ENCODE data around the gene PTPRG. TPM values are rescaled to one million over a fixed set of nuclear protein-coding genes. Genes with fewer than 3 reads are reported as not detected.

Gene PTPRG
- total RNA-seq, 2 donors from 2014 or later: not detected

DNA sequence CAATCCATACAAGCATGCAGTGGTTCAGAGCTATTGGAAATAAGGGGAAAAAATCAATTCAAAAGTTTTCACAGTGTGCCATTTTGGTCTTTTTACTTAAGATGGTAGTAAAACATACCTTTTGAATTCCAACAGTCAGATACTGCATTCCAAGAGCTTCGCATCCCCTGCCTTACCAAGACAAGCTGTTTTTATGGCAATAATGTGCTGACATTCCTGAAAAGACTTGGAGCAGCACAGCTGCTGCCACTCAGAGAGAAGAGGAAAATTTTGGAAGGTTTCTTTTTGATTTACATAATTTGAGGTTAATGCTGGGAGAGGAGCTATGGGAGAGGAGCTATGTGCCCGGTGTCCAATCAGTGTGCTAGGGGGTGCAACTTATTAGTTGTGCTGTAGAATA lies 663.7 kb downstream of the PTPRG start:
- Mint-ChIP-seq H3K4me3 (no peak overlapping the region), H3K27ac (no peak overlapping the region), H3K27me3 (peaks cover 8% of the 10 kb centered on the region), H3K36me3 (ENCODE audit: low read depth) (no peaks in the 10 kb centered on the region), H3K4me1 (no peaks in the 10 kb centered on the region), H3K9me3 (no peaks in the 10 kb centered on the region)
- no peak for ATAC-seq (replicated peaks)

DNA sequence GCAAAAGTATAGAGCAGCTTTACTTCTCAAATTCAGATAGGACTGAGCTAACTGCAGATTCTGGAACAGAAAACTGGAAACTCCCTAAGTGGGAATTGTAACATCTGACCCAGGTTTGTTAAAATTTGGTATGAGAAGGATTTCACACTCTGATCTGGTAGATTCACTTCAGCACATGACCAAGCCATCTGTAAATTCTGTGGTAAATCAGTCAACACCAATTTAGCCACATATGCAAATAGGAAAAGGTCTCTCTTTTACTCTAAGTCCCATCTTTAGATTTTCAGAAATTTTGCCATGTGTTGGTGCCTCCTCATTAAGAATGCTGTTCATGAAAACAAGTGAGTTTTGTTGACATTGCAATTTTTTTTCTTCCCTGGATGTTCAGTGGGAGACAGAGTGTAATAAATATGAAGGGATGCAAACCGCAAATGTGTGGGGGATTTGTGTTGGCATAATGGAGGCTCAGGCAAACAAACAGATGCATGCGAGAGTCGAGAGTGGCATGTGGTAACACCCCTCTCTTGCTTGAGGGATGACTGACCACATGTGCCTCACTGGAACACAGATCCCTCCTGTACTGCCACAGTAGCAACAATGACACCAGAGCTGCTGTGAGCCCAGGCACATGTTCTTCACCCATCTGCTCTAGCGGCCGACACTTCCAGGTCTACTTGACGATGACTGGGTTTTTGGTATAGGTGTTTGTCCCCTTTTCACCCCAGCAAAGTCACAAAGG lies 665.4 kb downstream of the PTPRG start:
- ATAC-seq (replicated peaks): no peak
- Mint-ChIP-seq H3K27me3 (peaks cover 8% of the 10 kb centered on the region), H3K4me1 (no peaks in the 10 kb centered on the region), H3K9me3 (no peaks in the 10 kb centered on the region), H3K27ac (no peak overlapping the region), H3K4me3 (no peak overlapping the region), H3K36me3 (ENCODE audit: low read depth) (no peaks in the 10 kb centered on the region)

DNA sequence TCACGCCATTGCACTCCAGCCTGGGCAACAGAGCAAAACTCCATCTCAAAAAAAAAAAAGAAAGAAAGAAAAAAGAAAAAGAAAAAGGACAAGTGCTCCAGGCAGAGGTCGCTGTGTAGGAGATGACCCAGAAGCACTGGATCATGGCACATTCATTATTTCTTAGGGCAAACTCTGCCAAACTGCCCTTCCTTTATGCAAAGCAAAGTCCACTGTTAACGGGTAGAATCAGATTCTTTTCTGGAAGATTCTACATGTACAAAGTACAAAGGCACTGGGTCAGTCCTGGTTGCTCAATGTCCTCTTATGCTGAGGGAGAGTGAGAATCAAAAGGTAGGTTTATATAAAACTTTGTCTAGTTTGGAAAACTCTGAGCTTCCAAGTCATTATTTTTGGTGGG lies 667.1 kb downstream of the PTPRG start:
- Mint-ChIP-seq H3K9me3 (no peaks in the 10 kb centered on the region), H3K4me3 (no peak overlapping the region), H3K36me3 (ENCODE audit: low read depth) (no peaks in the 10 kb centered on the region), H3K27me3 (peaks cover 8% of the 10 kb centered on the region), H3K4me1 (no peaks in the 10 kb centered on the region), H3K27ac (no peak overlapping the region)
- ATAC-seq (replicated peaks): no peak

DNA sequence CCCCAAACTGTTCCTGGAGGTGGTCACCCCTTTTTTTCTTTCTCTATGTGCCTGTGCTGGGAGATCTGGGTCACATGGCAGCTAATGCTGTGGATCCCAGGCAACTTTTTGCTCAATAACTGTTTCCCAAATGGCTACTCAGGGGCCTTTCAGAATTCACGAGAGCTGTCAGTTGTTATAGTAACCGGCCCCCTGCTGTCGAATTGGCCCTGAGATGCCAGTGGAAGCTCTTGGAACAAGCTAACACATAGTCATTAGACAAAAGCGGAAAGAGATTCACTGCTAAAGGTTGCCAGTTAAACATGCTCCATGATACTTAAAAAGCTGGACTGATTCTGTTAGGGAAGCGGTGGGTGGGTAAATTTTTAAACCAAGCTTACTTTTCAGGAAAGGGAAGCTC lies 667.8 kb downstream of the PTPRG start:
- Mint-ChIP-seq H3K4me1 (no peaks in the 10 kb centered on the region), H3K36me3 (ENCODE audit: low read depth) (no peaks in the 10 kb centered on the region), H3K9me3 (no peaks in the 10 kb centered on the region), H3K27ac (no peak overlapping the region), H3K4me3 (no peak overlapping the region), H3K27me3 (peaks cover 8% of the 10 kb centered on the region)
- no peak for ATAC-seq (replicated peaks)

DNA sequence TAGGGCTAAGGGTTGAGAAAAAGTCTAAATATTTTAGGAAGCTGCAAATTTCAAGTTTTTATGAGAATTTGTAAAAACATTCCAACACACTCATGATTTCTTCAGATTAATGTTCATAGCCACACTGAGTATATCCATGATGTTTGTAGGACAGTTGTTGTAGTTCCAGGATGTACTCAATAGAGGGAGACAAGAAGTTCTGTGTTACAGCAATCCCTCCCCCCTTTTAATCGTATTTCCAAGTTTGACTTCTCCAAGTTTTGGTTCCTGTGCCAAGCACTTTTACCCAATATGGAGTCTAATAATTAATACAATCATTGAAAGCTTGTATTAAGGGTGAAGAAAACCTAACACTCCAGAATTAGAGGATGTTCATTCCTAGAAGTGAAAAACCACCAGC lies 668.5 kb downstream of the PTPRG start:
- H3K4me3 Mint-ChIP-seq: no peak overlapping the region
- H3K4me1 Mint-ChIP-seq: no peaks in the 10 kb centered on the region
- H3K27me3 Mint-ChIP-seq: peaks cover 8% of the 10 kb centered on the region
- ATAC-seq (replicated peaks): no peak
- H3K36me3 Mint-ChIP-seq (ENCODE audit: low read depth): no peaks in the 10 kb centered on the region
- no peak overlapping the region for H3K27ac Mint-ChIP-seq
- no peaks in the 10 kb centered on the region for H3K9me3 Mint-ChIP-seq

DNA sequence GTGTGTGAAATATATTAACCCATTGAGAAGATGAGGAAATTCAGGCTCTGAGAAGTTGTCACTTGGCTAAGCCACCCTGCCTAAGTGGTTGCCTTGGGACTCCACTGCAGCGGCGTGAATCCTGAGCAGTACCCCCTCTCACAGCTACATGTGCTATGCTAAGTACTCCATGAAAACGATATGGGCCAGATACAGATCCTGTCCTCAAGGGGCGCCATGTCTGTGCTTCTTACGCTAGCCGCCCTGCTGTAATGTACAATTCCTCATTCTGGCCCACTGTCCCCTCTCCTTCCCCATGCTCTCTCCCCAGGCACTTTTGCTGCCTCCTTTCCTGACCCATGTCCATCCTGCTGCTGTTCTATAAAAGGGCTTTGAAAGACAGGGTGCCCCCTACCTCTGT lies 671.7 kb downstream of the PTPRG start:
- Mint-ChIP-seq H3K4me1 (no peaks in the 10 kb centered on the region), H3K4me3 (no peak overlapping the region), H3K27me3 (no peaks in the 10 kb centered on the region), H3K9me3 (no peaks in the 10 kb centered on the region), H3K36me3 (ENCODE audit: low read depth) (no peaks in the 10 kb centered on the region), H3K27ac (no peak overlapping the region)
- ATAC-seq (replicated peaks): no peak

DNA sequence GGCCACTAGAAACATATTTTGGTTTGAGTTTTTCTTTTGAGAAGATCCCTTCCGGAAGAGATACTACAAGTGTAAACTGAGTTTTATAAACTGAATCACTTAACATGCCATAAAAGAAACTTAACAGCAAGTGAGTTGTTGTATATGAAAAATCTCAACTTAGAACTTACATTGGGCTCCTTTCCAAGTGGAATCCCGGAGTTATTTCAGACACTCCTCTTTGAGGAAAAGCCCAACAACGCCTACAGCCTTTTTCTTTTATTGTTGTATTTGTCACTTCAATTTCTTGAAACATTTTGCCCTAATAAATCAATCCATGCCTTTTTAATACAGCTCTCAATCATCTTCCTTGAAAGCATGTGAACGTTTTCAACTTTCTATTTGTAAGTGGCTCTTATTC lies 674.6 kb downstream of the PTPRG start:
- no peaks in the 10 kb centered on the region for H3K9me3 Mint-ChIP-seq
- no peaks in the 10 kb centered on the region for H3K4me1 Mint-ChIP-seq
- H3K36me3 Mint-ChIP-seq (ENCODE audit: low read depth): no peaks in the 10 kb centered on the region
- no peak for ATAC-seq (replicated peaks)
- no peak overlapping the region for H3K27ac Mint-ChIP-seq
- no peaks in the 10 kb centered on the region for H3K27me3 Mint-ChIP-seq
- H3K4me3 Mint-ChIP-seq: no peak overlapping the region

DNA sequence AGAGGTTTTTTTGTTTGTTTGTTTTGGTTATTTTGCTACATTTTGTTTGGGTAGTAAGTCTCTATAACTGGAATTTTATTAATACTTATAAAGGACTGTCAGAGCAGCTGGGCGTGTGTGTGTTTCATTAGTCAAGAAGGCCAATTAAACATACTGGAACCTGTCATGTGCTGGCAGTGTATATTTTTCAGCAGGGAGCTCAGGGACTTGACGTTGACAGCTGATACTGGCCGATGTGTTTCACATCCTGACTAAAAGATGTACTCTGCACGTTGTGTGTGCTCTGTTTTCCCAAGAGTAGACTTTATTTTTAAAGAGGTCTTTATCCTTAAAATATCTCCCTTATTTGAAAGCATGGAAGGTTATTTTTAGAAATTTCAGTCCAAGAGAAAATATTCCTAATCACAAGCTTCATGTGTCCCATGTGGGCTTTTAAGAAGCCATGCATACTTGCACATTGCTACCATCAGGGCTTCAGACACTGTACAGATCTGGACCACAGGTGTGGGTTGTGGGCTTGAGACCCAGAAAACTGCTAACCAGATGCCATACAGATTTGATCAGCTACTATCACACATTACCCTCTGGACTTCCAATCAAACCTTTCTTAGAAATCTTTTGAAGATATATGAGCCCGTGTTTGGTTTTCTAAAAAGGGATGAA lies 676.0 kb downstream of the PTPRG start:
- Mint-ChIP-seq H3K36me3 (ENCODE audit: low read depth) (no peaks in the 10 kb centered on the region), H3K27me3 (no peaks in the 10 kb centered on the region), H3K9me3 (no peaks in the 10 kb centered on the region), H3K4me1 (no peaks in the 10 kb centered on the region), H3K27ac (no peak overlapping the region), H3K4me3 (peak overlapping the region; percentile 20)
- no peak for ATAC-seq (replicated peaks)

DNA sequence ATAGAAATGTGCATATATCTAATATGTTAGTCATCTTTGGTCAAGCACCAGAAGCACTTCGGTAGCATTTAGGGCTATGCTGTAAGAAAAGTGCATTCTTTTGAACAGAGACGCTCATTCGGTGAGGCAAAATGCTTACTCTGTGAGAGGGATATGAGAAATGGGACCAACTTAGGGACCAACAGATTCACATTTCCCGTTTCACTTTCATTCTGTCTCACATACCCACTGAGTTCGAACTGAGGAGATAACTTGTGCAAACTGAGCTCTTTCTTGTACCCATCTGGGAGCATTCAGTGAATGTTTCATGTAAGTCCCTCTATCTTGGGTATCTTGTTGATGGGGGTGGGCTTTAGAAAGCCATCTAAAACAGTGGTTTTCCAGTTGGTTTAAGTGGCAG lies 676.6 kb downstream of the PTPRG start:
- no peaks in the 10 kb centered on the region for H3K27me3 Mint-ChIP-seq
- H3K27ac Mint-ChIP-seq: no peak overlapping the region
- no peaks in the 10 kb centered on the region for H3K9me3 Mint-ChIP-seq
- H3K4me1 Mint-ChIP-seq: no peaks in the 10 kb centered on the region
- no peaks in the 10 kb centered on the region for H3K36me3 Mint-ChIP-seq (ENCODE audit: low read depth)
- no peak for ATAC-seq (replicated peaks)
- peak overlapping the region; percentile 20 for H3K4me3 Mint-ChIP-seq

DNA sequence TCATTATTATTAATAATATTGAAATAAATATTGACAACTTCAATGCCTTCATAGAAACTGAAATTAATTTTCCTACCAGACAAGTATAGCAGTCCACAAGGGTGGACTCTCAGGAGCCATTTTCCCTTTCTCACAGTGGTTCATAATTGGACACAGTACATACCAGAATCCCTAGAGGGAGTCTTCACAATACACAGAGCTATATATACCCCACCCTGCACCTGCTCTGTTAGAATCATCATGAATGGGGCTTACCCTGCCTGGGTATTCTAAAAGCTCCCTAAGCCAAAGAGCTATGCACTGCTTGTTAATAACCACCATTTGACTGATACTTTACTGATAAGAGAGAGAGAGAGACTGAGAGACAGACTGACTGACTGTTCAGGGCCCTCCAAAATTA lies 677.1 kb downstream of the PTPRG start:
- H3K4me1 Mint-ChIP-seq: no peaks in the 10 kb centered on the region
- no peaks in the 10 kb centered on the region for H3K36me3 Mint-ChIP-seq (ENCODE audit: low read depth)
- H3K9me3 Mint-ChIP-seq: no peaks in the 10 kb centered on the region
- no peaks in the 10 kb centered on the region for H3K27me3 Mint-ChIP-seq
- ATAC-seq (replicated peaks): no peak
- H3K4me3 Mint-ChIP-seq: no peak overlapping the region
- no peak overlapping the region for H3K27ac Mint-ChIP-seq

DNA sequence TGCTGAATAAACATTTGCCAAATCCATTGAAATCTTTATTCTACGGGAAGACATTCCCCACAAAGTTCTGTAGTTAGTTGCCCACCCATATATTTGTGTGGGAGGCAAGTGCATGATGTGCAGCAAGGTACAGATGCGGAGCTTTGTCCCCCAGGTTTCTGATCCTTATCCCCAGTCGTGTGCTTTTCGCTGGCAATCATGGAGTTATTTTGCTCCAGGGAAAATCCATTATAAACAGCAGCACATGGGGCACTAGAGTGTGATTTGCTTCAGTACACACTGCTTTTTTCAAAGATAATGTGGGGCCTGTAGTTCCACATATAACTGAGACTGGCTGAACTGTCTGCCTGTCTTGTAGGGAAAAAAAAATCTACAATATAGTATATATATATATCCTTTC lies 679.9 kb downstream of the PTPRG start:
- Mint-ChIP-seq H3K4me1 (no peaks in the 10 kb centered on the region), H3K9me3 (no peaks in the 10 kb centered on the region), H3K4me3 (no peak overlapping the region), H3K27ac (no peak overlapping the region), H3K27me3 (no peaks in the 10 kb centered on the region), H3K36me3 (ENCODE audit: low read depth) (no peaks in the 10 kb centered on the region)
- no peak for ATAC-seq (replicated peaks)

DNA sequence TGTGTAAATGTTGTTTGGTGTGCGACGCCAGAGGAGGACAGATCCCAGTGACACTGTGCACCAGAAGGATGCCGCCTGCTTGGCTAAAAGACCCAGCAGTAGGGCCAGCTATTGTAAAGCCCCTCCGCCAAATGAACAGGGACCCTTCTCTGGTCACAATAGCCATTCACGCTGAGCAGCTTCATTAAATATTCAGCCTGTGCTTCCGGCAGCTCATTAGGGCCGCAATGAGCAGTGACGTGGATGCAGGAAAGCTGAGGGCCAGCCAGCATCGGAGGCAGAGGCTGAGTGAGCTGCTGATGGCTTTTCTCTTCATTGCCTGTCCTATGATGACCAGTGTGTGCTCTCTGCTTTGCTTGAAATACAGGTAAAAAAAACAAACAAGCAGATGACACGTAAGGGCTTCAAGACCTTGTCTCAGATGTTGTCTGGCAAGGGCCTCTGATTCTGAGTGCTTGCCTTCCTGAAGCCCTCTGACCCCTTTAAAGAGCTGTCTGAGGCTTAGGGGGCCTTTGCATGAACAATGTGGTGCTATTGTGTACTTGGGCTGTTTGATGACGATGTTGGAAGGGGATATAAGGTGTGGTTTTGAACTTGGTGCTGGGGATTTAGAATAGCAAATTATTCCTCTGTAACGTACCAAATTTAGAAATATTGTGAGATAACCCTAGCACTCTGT lies 681.6 kb downstream of the PTPRG start:
- no peak for ATAC-seq (replicated peaks)
- Mint-ChIP-seq H3K27ac (no peak overlapping the region), H3K4me3 (no peak overlapping the region), H3K36me3 (ENCODE audit: low read depth) (no peaks in the 10 kb centered on the region), H3K27me3 (peaks cover 3% of the 10 kb centered on the region), H3K9me3 (no peaks in the 10 kb centered on the region), H3K4me1 (no peaks in the 10 kb centered on the region)

DNA sequence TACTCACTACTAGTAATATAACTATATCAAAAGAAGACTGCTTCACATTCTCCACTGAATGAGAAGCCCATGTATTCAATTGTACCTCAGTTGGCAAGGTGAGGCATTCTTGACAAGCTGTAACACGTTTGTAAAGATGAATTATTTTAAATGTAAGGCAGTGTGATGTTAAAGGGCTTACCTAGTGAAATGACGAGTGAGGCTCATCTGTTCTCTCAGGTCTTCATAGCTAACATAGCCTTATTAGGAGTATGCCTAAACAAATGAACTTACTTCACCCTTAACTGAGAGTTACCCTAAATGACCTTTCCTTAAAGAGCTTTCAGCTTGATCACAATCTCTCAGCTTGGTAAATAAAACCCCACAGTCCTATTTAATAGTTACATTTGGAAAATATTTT lies 684.7 kb downstream of the PTPRG start:
- no peak overlapping the region for H3K4me3 Mint-ChIP-seq
- H3K4me1 Mint-ChIP-seq: no peaks in the 10 kb centered on the region
- H3K36me3 Mint-ChIP-seq (ENCODE audit: low read depth): no peaks in the 10 kb centered on the region
- peaks cover 9% of the 10 kb centered on the region for H3K27me3 Mint-ChIP-seq
- H3K9me3 Mint-ChIP-seq: no peaks in the 10 kb centered on the region
- H3K27ac Mint-ChIP-seq: no peak overlapping the region
- ATAC-seq (replicated peaks): no peak

DNA sequence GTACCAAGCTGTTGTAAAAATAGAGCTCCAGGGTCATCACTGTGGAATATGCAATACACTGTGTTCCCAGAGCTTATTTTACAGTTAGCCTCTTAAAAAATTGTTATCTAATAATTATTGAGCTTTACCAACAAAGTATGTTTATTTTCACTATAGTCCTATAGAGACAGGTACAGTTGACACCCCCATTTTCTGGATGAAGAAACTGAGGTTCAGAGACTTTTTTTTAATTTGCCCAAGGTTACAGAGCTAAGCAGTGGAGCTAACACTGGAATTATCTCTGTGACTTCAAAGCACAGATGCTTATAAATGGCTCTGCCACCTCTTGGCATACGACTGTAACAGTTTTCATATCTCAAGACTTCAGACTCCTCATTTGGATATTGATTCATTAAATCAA lies 685.6 kb downstream of the PTPRG start:
- no peaks in the 10 kb centered on the region for H3K36me3 Mint-ChIP-seq (ENCODE audit: low read depth)
- H3K4me1 Mint-ChIP-seq: no peaks in the 10 kb centered on the region
- ATAC-seq (replicated peaks): no peak
- no peaks in the 10 kb centered on the region for H3K9me3 Mint-ChIP-seq
- no peak overlapping the region for H3K4me3 Mint-ChIP-seq
- H3K27ac Mint-ChIP-seq: no peak overlapping the region
- peaks cover 11% of the 10 kb centered on the region for H3K27me3 Mint-ChIP-seq
